Gastroesophageal sphincter (tissue), 4 donors: ENCODE results near the gene OR13J1. TPM values are rescaled to one million over a fixed set of nuclear protein-coding genes. Genes with fewer than 3 reads are reported as not detected.

Experiments
- ATAC-seq: fragments of 150-250 bp; one replicate; pipeline ENCODE4 v1.9.1; 2016; ENCODE audit warnings: mild to moderate bottlenecking, moderate library complexity
- H3K27ac ChIP-seq, 4 donors: fragments of 200-600 bp; sonication (generic) in 3 of 4; 1 replicate in 3 of 4; 2 replicates in 1 of 4; pipeline ENCODE4 v1.5.1; 2016 to 2019
- H3K27me3 ChIP-seq: fragments of 200-600 bp; sonication (generic); one replicate; pipeline ENCODE4 v1.5.1; 2019
- H3K36me3 ChIP-seq, 2 donors: fragments of 200-600 bp; sonication (generic); one replicate each; pipeline ENCODE4 v1.5.1; 2019; ENCODE audit warnings: control low read depth in 1 of 2
- H3K4me1 ChIP-seq, 3 donors: fragments of 200-600 bp; sonication (generic); 1 replicate in 2 of 3; 2 replicates in 1 of 3; pipeline ENCODE4 v1.5.1; 2016 to 2019; ENCODE audit warnings: control low read depth in 2 of 3
- H3K4me3 ChIP-seq, 2 donors: fragments of 200-600 bp; sonication (generic); one replicate each; pipeline ENCODE4 v1.5.1; 2019; ENCODE audit warnings: mild to moderate bottlenecking in 1 of 2, moderate library complexity in 1 of 2
- H3K9me3 ChIP-seq, 3 donors: fragments of 200-600 bp; sonication (generic); one replicate each; pipeline ENCODE4 v1.5.1; 2017 to 2019; ENCODE audit warnings: control low read depth in 2 of 3
- CTCF ChIP-seq, 4 experiments: fragments of 200-600 bp in 2 of 4; fragments of 450-650 bp in 2 of 4; sonication (generic) in 1 of 4; IDR thresholded peaks; one replicate each; pipeline ENCODE4 v1.5.1; 2017 to 2019; ENCODE audit warnings: antibody characterized with exemption in 4 of 4, mild to moderate bottlenecking in 2 of 4, moderate library complexity in 2 of 4
- EP300 ChIP-seq: sonication (generic); formaldehyde crosslinking; IDR thresholded peaks from one replicate; pipeline ENCODE4 v1.6.1; 2017; ENCODE audit warnings: antibody characterized with exemption, mild to moderate bottlenecking
- POLR2A ChIP-seq, 2 donors: fragments of 450-650 bp; IDR thresholded peaks; one replicate each; pipeline ENCODE4 v1.6.1; 2017; ENCODE audit warnings: antibody characterized with exemption in 2 of 2, mild to moderate bottlenecking in 2 of 2, moderate library complexity in 1 of 2
- POLR2AphosphoS5 ChIP-seq: sonication (generic); formaldehyde crosslinking; IDR thresholded peaks from one replicate; pipeline ENCODE4 v1.6.1; 2017; ENCODE audit warnings: antibody characterized with exemption
- WGBS, 2 donors: methylation state at CpG; one replicate each; pipeline ENCODE4 v1.1.5; 2018; ENCODE audit warnings: low coverage in 1 of 2; 5-methylcytosine and 5-hydroxymethylcytosine counted together
- total RNA-seq, 4 donors: library from RNA; depleted of rRNA; stranded (reverse); fragments of >200 nt; gene quantifications; one replicate each; pipeline ENCODE4 v1.1.0, GENCODE V29; 2016

Gene OR13J1
- total RNA-seq, 4 donors from 2014 or later, result not detected

GRCh38 chr9:35882263-35882848 is 12.2 kb upstream of the OR13J1 start:
- Histone ChIP-seq H3K4me3 (no peak overlapping the region), H3K27ac (no peak overlapping the region), H3K9me3 (peaks cover 0 to 3% (median 0%) of the 10 kb centered on the region in 3 donors), H3K4me1 (no peaks in the 10 kb centered on the region), H3K27me3 (no peaks in the 10 kb centered on the region), H3K36me3 (no peaks in the 10 kb centered on the region)
- 0 to 3% methylated on average over 3 to 4 of the region's 4 CpGs for WGBS, 2 donors
- ATAC-seq, result peak; percentile 73
- TF ChIP-seq POLR2A (IDR thresholded peaks at IDR 0.05) (no peak), POLR2AphosphoS5 (no peak), CTCF (IDR thresholded peaks at IDR 0.05) (peak; percentile 91 to 97 (median 93)), EP300 (no peak)

- H3K4me1 ChIP-seq, result no peaks in the 10 kb centered on the region
- no peak for TF ChIP-seq POLR2A (IDR thresholded peaks at IDR 0.05)
- TF ChIP-seq POLR2AphosphoS5, result no peak
- TF ChIP-seq EP300, result no peak
- no peak for TF ChIP-seq CTCF (IDR thresholded peaks at IDR 0.05)
- H3K27ac ChIP-seq, result no peak overlapping the region
- H3K27me3 ChIP-seq, result peaks cover 5% of the 10 kb centered on the region
- H3K4me3 ChIP-seq, result no peak overlapping the region
- no peaks in the 10 kb centered on the region for H3K36me3 ChIP-seq
- WGBS, 2 donors, result 40 to 63% methylated on average over 3 of the region's 3 CpGs
- ATAC-seq, result no peak
- peaks cover 0 to 2% (median 0%) of the 10 kb centered on the region in 3 donors for H3K9me3 ChIP-seq
Measured at GRCh38 chr9:35872505-35872904, 2.3 kb upstream of the OR13J1 start.

- no peak for ATAC-seq
- Histone ChIP-seq H3K4me3 (no peak overlapping the region), H3K9me3 (no peaks in the 10 kb centered on the region), H3K4me1 (no peaks in the 10 kb centered on the region), H3K36me3 (no peaks in the 10 kb centered on the region), H3K27ac (no peak overlapping the region), H3K27me3 (peaks cover 8% of the 10 kb centered on the region)
- no peak for TF ChIP-seq EP300
- no peak for TF ChIP-seq POLR2AphosphoS5
- no peak for TF ChIP-seq CTCF (IDR thresholded peaks at IDR 0.05)
- no peak for TF ChIP-seq POLR2A (IDR thresholded peaks at IDR 0.05)
- 53 to 71% methylated on average over 2 to 3 of the region's 3 CpGs for WGBS, 2 donors
Measured at GRCh38 chr9:35871545-35871944, 1.3 kb upstream of the OR13J1 start.

- H3K27ac ChIP-seq, result no peak overlapping the region
- H3K9me3 ChIP-seq, result no peaks in the 10 kb centered on the region
- TF ChIP-seq CTCF (IDR thresholded peaks at IDR 0.05), result no peak
- TF ChIP-seq EP300, result no peak
- no peak for TF ChIP-seq POLR2A (IDR thresholded peaks at IDR 0.05)
- no peak for TF ChIP-seq POLR2AphosphoS5
- 83% methylated on average over 1 of the region's 19 CpGs; no CpG with 5 or more reads in 1 of the 2 donors for WGBS, 2 donors
- no peaks in the 10 kb centered on the region for H3K36me3 ChIP-seq
- H3K27me3 ChIP-seq, result peaks cover 8% of the 10 kb centered on the region
- H3K4me1 ChIP-seq, result no peaks in the 10 kb centered on the region
- H3K4me3 ChIP-seq, result no peak overlapping the region
- no peak for ATAC-seq
Measured at GRCh38 chr9:35869621-35870216, 482 bp downstream of the OR13J1 start.

GRCh38 chr9:35868933-35869332 is 1.3 kb downstream of the OR13J1 start:
- no peak for TF ChIP-seq POLR2A (IDR thresholded peaks at IDR 0.05)
- TF ChIP-seq EP300, result no peak
- no peak for TF ChIP-seq POLR2AphosphoS5
- no peak for ATAC-seq
- Histone ChIP-seq H3K9me3 (no peaks in the 10 kb centered on the region), H3K4me3 (no peak overlapping the region), H3K4me1 (no peaks in the 10 kb centered on the region), H3K27ac (no peak overlapping the region), H3K27me3 (peaks cover 8% of the 10 kb centered on the region), H3K36me3 (no peaks in the 10 kb centered on the region)
- 38 to 50% methylated on average over 1 of the region's 2 CpGs for WGBS, 2 donors
